Thyroid gland (tissue), 4 donors: ENCODE results near the gene OBSCN. TPM values are rescaled to one million over a fixed set of nuclear protein-coding genes. Genes with fewer than 3 reads are reported as not detected.

Source experiments
- DNase-seq, 2 donors: peaks; one replicate each; pipeline ENCODE4 v3.0.0-alpha.2; 2019
- H3K27ac ChIP-seq, 3 donors: fragments of 200-600 bp; sonication (generic); 1 replicate in 2 of 3; 2 replicates in 1 of 3; pipeline ENCODE4 v1.5.1; 2016 to 2019; ENCODE audit warnings: mild to moderate bottlenecking in 1 of 3, moderate library complexity in 1 of 3
- H3K27me3 ChIP-seq: fragments of 200-600 bp; sonication (generic); one replicate; pipeline ENCODE4 v1.5.1; 2019
- H3K36me3 ChIP-seq, 2 donors: fragments of 200-600 bp; sonication (generic); one replicate each; pipeline ENCODE4 v1.5.1; 2016 to 2019
- H3K4me1 ChIP-seq, 2 donors: fragments of 200-600 bp; sonication (generic); one replicate each; pipeline ENCODE4 v1.5.1; 2017 to 2019
- H3K4me3 ChIP-seq, 3 donors: fragments of 200-600 bp; sonication (generic); replicated peaks in 1 of 3; 1 replicate in 2 of 3; 2 replicates in 1 of 3; pipeline ENCODE4 v1.5.1; 2016; ENCODE audit warnings: mild to moderate bottlenecking in 1 of 3
- H3K9me3 ChIP-seq: fragments of 200-600 bp; sonication (generic); one replicate; pipeline ENCODE4 v1.5.1; 2017
- POLR2A ChIP-seq, 2 donors: fragments of 450-650 bp; IDR thresholded peaks; one replicate each; pipeline ENCODE4 v1.6.1; 2017; ENCODE audit warnings: antibody characterized with exemption in 2 of 2, mild to moderate bottlenecking in 2 of 2, moderate library complexity in 1 of 2
- WGBS, 2 donors: methylation state at CpG; one replicate each; pipeline ENCODE4 v1.1.5; 2017; 5-methylcytosine and 5-hydroxymethylcytosine counted together
- intact Hi-C: fragments of 100-400 bp; cut with DNase I; formaldehyde crosslinking; loops from one replicate; pipeline ENCODE4 v1.15.1; 2023
- total RNA-seq, 4 donors: library from RNA; depleted of rRNA; stranded (reverse); fragments of >200 nt; gene quantifications; one replicate each; pipeline ENCODE4 v1.2.3, GENCODE V29; 2016
- TF ChIP-seq, protein P1 (sequence below), 6 experiments: fragments of 200-600 bp in 3 of 6; fragments of 450-650 bp in 3 of 6; sonication (generic) in 3 of 6; IDR thresholded peaks; one replicate each; pipeline ENCODE4 v1.5.1; 2016 to 2019; ENCODE audit warnings: antibody characterized with exemption in 6 of 6, mild to moderate bottlenecking in 2 of 6, inconsistent platforms in 1 of 6, moderate library complexity in 1 of 6

Gene OBSCN
- total RNA-seq, 4 donors from 2014 or later: 24.0 to 35.1 (median 31.5) TPM

DNA sequence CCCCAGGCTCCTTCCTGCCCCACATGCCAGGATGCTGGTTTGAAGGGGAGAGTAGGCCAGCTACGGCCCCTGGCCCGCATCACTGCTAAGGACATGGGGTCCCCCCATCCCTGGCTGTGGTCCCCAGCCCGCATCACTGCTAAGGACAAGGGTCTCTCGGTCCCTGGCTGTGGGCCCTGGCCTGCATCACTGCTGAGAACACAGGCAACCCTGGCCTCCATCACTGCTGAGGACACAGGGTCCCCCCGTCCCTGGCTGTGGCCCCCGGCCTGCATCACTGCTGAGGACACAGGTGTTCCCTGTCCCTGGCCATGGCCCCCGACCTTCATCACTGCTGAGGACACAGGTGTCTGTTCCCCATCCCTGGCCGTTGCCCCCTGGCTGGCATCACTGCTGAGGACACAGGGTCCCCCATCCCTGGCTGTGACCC, 448 bp upstream of the OBSCN start:
- no peak for TF ChIP-seq POLR2A (IDR thresholded peaks at IDR 0.05)
- TF ChIP-seq, protein P1, sequence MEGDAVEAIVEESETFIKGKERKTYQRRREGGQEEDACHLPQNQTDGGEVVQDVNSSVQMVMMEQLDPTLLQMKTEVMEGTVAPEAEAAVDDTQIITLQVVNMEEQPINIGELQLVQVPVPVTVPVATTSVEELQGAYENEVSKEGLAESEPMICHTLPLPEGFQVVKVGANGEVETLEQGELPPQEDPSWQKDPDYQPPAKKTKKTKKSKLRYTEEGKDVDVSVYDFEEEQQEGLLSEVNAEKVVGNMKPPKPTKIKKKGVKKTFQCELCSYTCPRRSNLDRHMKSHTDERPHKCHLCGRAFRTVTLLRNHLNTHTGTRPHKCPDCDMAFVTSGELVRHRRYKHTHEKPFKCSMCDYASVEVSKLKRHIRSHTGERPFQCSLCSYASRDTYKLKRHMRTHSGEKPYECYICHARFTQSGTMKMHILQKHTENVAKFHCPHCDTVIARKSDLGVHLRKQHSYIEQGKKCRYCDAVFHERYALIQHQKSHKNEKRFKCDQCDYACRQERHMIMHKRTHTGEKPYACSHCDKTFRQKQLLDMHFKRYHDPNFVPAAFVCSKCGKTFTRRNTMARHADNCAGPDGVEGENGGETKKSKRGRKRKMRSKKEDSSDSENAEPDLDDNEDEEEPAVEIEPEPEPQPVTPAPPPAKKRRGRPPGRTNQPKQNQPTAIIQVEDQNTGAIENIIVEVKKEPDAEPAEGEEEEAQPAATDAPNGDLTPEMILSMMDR (IDR thresholded peaks at IDR 0.05): no peak
- Histone ChIP-seq H3K27ac (no peak overlapping the region), H3K27me3 (no peaks in the 10 kb centered on the region), H3K9me3 (no peaks in the 10 kb centered on the region), H3K36me3 (no peaks in the 10 kb centered on the region), H3K4me3 (no peak overlapping the region), H3K4me1 (peaks cover 0 to 11% of the 10 kb centered on the region in 2 donors)
- DNase-seq: no peak
- intact Hi-C loops: no loop called here
- 87 to 93% methylated on average over 3 to 7 of the region's 8 CpGs for WGBS, 2 donors

DNA sequence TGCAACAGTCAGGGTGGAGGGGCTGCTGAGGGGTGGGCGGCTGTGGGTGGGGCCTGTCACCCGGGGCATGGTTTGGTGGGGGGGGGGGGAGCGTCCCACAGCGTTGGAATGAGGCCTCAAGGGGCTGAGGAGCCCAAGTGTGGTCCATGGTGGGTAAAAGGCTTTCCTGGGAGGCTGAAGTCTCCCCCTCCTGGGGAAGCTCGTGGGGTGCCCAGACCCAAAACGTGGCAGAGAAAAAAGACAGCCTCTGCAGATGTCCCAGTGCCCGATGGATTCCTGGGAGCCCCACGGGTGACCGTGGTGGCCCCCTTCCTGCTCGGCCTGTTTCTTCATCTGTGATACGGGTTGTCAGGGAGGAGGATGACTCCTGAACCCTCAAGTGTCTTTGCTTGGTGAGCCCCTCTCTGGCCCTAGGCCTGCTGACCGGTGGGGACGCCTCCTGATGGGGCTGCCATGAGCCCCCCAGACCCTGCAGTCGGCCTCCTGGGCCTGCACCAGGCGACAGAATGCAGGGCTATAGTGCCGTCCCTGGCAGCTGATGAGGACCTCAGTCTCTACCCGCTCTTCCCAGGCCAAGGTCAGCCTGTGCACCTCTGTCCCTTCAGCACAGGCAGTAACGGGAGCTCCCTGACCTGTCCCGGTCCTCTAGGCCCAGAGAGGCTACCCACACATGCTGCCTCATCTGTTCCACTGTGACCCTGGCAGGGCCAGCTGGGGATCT, 1.1 kb downstream of the OBSCN start:
- no peak for TF ChIP-seq POLR2A (IDR thresholded peaks at IDR 0.05)
- TF ChIP-seq, protein P1 (IDR thresholded peaks at IDR 0.05): no peak
- intact Hi-C loops: no loop called here
- WGBS, 2 donors: 53 to 80% methylated on average over 2 to 13 of the region's 19 CpGs
- H3K4me3 ChIP-seq: no peak overlapping the region
- H3K27me3 ChIP-seq: no peaks in the 10 kb centered on the region
- H3K4me1 ChIP-seq: peaks cover 2 to 22% of the 10 kb centered on the region in 2 donors
- no peak for DNase-seq
- no peak overlapping the region for H3K27ac ChIP-seq
- H3K9me3 ChIP-seq: no peaks in the 10 kb centered on the region
- no peaks in the 10 kb centered on the region for H3K36me3 ChIP-seq

DNA sequence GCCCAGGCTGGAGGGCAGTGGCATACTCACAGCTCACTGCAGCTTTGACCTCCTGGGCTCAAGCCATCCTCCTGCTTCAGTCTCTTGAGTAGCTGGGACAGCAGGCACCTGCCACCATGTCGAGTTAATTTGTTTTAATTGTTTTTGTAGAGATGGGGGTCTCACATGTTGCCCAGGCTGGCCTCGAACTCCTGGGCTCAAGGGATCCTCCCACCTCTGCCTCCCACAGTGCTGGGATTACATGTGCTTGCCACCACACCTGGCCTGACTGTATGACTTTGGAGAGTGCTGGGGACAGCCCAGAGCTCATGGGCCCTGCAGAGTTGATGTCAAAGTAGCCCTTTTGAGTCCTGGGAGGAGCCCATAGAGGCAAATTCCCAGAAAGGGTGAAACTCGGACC, 1.8 kb downstream of the OBSCN start:
- WGBS, 2 donors: 85 to 87% methylated on average over 2 to 3 of the region's 3 CpGs
- H3K4me3 ChIP-seq: no peak overlapping the region
- TF ChIP-seq, protein P1 (IDR thresholded peaks at IDR 0.05): no peak
- no peak for TF ChIP-seq POLR2A (IDR thresholded peaks at IDR 0.05)
- H3K4me1 ChIP-seq: peaks cover 4 to 25% of the 10 kb centered on the region in 2 donors
- no peaks in the 10 kb centered on the region for H3K27me3 ChIP-seq
- no peak overlapping the region for H3K27ac ChIP-seq
- intact Hi-C loops: loop anchor here (10.0 kb wide), 2 partner anchors 75 to 165 kb away; no protein-coding TSS in a partner anchor
- no peaks in the 10 kb centered on the region for H3K9me3 ChIP-seq
- H3K36me3 ChIP-seq: no peaks in the 10 kb centered on the region
- DNase-seq: no peak

DNA sequence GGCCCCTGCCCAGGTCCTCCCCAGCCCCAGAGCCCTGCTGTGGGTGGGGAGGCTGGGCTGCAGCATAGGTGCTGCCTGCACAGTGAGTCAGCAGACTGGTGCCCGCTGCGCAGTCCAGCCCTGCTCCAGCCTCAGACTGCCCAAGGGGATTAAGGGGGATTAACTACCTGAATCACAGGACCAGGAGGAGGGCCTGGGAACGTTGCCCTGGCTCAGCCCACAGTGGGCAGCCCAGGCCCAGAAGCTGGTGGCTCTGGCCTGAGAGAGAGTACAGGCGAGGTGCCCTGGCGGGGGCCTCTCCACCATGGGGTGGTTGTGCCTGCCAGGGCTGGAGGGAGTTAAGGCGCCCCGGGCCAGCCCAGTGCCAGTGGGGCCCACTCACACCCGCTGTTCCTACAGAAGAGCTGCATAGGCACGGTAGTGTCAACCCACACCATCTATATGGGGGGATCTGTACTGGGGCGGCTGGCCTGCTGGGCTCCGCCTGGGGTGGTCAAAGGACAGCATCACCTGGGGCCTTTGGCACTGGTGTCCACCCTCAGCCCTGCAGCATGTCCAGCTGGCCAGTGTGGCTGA, 2.3 kb downstream of the OBSCN start:
- no peaks in the 10 kb centered on the region for H3K9me3 ChIP-seq
- no peak overlapping the region for H3K4me3 ChIP-seq
- no peak overlapping the region for H3K27ac ChIP-seq
- DNase-seq: no peak
- 90% methylated on average over 4 to 10 of the region's 11 CpGs for WGBS, 2 donors
- intact Hi-C loops: loop anchor here (10.0 kb wide), 2 partner anchors 75 to 165 kb away; no protein-coding TSS in a partner anchor
- peaks cover 4 to 25% of the 10 kb centered on the region in 2 donors for H3K4me1 ChIP-seq
- H3K27me3 ChIP-seq: no peaks in the 10 kb centered on the region
- H3K36me3 ChIP-seq: no peaks in the 10 kb centered on the region
- TF ChIP-seq POLR2A (IDR thresholded peaks at IDR 0.05): no peak
- TF ChIP-seq, protein P1 (IDR thresholded peaks at IDR 0.05): no peak
